ENCODE data around the gene LRCOL1.

LRCOL1 gene

DNA sequence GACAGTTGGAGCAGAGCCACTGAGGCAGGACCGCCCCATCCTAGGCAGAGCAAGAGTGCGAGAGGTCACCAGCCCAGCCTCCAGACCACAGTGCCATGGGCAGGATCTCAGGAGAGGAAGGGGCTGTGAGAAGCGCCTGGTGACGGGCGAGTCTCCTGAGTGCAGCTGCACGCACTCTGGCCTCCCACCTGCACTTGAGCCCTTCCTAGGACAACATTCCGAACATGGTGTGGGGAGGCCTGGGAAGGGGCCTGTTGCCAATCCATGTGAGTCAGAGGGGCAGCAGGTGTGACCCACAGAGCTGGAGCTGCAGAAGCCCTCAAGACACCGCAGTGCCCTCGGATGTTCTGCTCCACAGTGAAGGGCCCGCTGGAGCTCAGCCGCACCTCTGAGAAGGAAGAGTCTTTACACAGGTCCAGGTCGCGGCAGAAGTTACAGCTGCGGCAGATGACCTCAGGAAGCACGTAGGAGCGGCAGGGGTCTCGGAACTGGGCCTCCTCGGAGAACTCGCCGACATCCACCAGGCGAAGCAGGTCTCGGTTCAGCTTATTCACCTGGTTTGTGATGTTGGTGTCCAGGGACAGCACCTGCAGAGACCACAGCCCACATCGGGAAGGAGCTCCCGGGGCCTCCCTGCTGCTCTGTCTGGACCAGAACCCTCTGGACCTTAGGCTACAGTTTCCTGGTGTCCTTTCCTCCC lies 15.5 kb upstream of the LRCOL1 start:
- Histone ChIP-seq H4K8ac (ENCODE audit: low read depth, low read length) (no peak overlapping the region), H2AFZ (ENCODE audit: low read length) (no peak overlapping the region), H4K91ac (ENCODE audit: low read depth, low read length, poor library complexity) (no peak overlapping the region), H3K9ac (ENCODE audit: low read depth, low read length, poor library complexity) (no peak overlapping the region), H3K4me3 (ENCODE audit: low read length in 2 of 2) (peak overlapping the region in 1 of 2 donors; percentile 15), H2BK120ac (ENCODE audit: low read depth, low read length) (no peak overlapping the region), H3K14ac (ENCODE audit: low read length) (no peak overlapping the region), H3K36me3 (replicated peaks in 1 of 2; ENCODE audit: control insufficient read depth in 2 of 2, insufficient read depth in 2 of 2, low read length in 2 of 2) (peaks cover 36 to 75% of the 10 kb centered on the region in 2 donors), H3K18ac (ENCODE audit: low read length) (no peak overlapping the region), H3K9me3 (replicated peaks in 1 of 2; ENCODE audit: control insufficient read depth in 2 of 2, insufficient read depth in 1 of 2, low read depth in 1 of 2, low read length in 2 of 2) (no peaks in the 10 kb centered on the region), H3K4me1 (ENCODE audit: control insufficient read depth in 2 of 2, insufficient read depth in 1 of 2, low read depth in 1 of 2, low read length in 2 of 2) (peaks cover 5 to 6% of the 10 kb centered on the region in 2 donors), H3K4me2 (ENCODE audit: insufficient read depth, low read length, poor library complexity, severe bottlenecking) (no peak overlapping the region), H2BK5ac (ENCODE audit: low read length) (no peak overlapping the region), H3K23ac (ENCODE audit: low read depth, low read length, poor library complexity) (no peak overlapping the region), H2BK15ac (ENCODE audit: low read length) (no peak overlapping the region), H3K27me3 (ENCODE audit: control insufficient read depth in 3 of 3, insufficient read depth in 3 of 3, low read depth in 1 of 3, low read length in 3 of 3) (peaks cover 0 to 3% (median 0%) of the 10 kb centered on the region in 3 experiments), H3K4ac (ENCODE audit: low read length) (peak overlapping the region; percentile 28), H2BK12ac (ENCODE audit: low read length) (no peak overlapping the region), H2AK5ac (ENCODE audit: low read depth, low read length) (no peak overlapping the region), H3K27ac (replicated peaks; ENCODE audit: low read length) (no peak overlapping the region), H3K79me1 (ENCODE audit: low read depth, low read length) (no peaks in the 10 kb centered on the region)
- no peak for DNase-seq (ENCODE audit: low spot score)
- no CpG with 5 or more reads among the region's 24 CpGs for WGBS, 2 donors (ENCODE audit: extremely low coverage in 2 of 2, insufficient read length in 2 of 2, insufficient replicate concordance in 1 of 2)

DNA sequence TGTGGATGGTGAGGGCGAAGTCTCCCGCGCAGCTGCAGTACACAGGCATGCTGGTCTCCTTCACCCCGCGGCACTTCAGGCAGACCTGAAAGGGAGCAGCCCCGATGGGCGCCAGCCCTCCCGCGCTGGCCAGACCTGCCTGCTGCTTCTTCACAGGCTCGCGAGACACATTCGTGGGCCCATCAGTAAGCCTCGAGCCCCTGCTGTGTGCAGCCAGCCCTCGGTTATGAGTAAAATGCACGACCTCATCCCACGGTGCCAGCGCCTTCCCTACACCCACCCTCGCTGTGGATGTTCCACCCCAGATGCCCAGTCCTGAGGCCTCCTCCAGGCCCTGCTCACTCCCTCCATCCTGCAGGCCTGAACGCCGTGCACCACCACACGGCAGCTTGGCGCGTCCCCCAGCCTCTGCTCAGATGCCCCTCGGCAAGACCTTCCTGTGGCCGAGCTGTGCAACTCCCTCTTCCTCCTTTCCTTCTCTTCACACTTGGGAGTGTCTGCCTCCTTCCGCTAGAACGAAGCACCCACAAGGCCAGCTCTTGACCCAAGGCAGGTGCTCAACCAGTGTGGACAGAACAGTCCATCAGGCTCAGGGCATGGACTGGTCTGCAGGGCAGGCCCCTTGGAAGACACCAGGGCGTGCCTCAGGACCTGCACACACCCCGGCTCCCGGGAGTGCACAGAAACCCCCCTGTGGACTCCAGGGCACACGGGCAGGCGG lies 14.7 kb upstream of the LRCOL1 start:
- H3K27ac ChIP-seq (replicated peaks; ENCODE audit: low read length) = no peak overlapping the region
- H4K8ac ChIP-seq (ENCODE audit: low read depth, low read length) = no peak overlapping the region
- peak overlapping the region; percentile 30 for H3K9ac ChIP-seq (ENCODE audit: low read depth, low read length, poor library complexity)
- H3K4me1 ChIP-seq (ENCODE audit: control insufficient read depth in 2 of 2, insufficient read depth in 1 of 2, low read depth in 1 of 2, low read length in 2 of 2) = peaks cover 5 to 6% of the 10 kb centered on the region in 2 donors
- no peak overlapping the region for H2BK120ac ChIP-seq (ENCODE audit: low read depth, low read length)
- H2BK12ac ChIP-seq (ENCODE audit: low read length) = no peak overlapping the region
- H3K18ac ChIP-seq (ENCODE audit: low read length) = no peak overlapping the region
- H2AFZ ChIP-seq (ENCODE audit: low read length) = no peak overlapping the region
- no peak overlapping the region for H3K4me2 ChIP-seq (ENCODE audit: insufficient read depth, low read length, poor library complexity, severe bottlenecking)
- H2BK15ac ChIP-seq (ENCODE audit: low read length) = no peak overlapping the region
- H3K79me1 ChIP-seq (ENCODE audit: low read depth, low read length) = no peaks in the 10 kb centered on the region
- H4K91ac ChIP-seq (ENCODE audit: low read depth, low read length, poor library complexity) = no peak overlapping the region
- no peak overlapping the region for H2AK5ac ChIP-seq (ENCODE audit: low read depth, low read length)
- H3K23ac ChIP-seq (ENCODE audit: low read depth, low read length, poor library complexity) = no peak overlapping the region
- H3K36me3 ChIP-seq (replicated peaks in 1 of 2; ENCODE audit: control insufficient read depth in 2 of 2, insufficient read depth in 2 of 2, low read length in 2 of 2) = peaks cover 32 to 67% of the 10 kb centered on the region in 2 donors
- no peak overlapping the region for H3K4me3 ChIP-seq (ENCODE audit: low read length in 2 of 2)
- DNase-seq (ENCODE audit: low spot score) = no peak
- peaks cover 0 to 11% (median 5%) of the 10 kb centered on the region in 3 experiments for H3K27me3 ChIP-seq (ENCODE audit: control insufficient read depth in 3 of 3, insufficient read depth in 3 of 3, low read depth in 1 of 3, low read length in 3 of 3)
- H3K14ac ChIP-seq (ENCODE audit: low read length) = no peak overlapping the region
- no CpG with 5 or more reads among the region's 32 CpGs for WGBS, 2 donors (ENCODE audit: extremely low coverage in 2 of 2, insufficient read length in 2 of 2, insufficient replicate concordance in 1 of 2)
- no peaks in the 10 kb centered on the region for H3K9me3 ChIP-seq (replicated peaks in 1 of 2; ENCODE audit: control insufficient read depth in 2 of 2, insufficient read depth in 1 of 2, low read depth in 1 of 2, low read length in 2 of 2)
- H3K4ac ChIP-seq (ENCODE audit: low read length) = no peak overlapping the region
- no peak overlapping the region for H2BK5ac ChIP-seq (ENCODE audit: low read length)

DNA sequence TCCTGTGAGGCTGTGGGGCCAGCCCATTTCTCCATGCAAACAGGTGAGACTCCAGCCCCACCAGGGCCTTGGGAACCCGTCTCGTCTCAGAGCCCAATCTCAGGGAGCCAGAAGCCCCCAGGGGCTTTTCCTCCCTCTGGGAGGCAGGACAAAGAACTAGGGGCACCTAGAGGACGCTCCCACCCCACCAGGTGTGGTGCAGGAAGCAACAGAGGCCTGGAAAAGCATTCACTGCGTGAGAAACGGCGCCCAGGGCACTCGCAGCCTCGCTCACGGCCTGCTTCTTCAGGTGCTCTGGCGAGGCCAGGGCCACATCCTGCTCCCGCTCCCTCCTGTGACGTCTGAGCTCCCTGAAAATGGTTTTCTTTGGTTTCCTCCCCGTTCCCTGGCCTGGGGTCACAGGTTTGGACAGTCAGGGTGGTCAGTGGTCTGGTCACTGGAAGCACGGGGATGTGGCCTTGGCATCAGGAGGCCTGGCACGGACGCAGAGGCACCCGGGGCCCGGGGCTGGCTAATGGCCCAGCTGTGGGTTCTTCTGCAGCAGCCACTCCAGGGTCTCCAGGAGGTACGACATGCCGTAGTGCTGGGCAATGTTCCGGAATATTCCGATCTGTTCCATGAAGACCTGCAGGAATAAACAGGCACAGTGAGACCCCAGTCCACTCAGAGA lies 13.9 kb upstream of the LRCOL1 start:
- WGBS, 2 donors (ENCODE audit: extremely low coverage in 2 of 2, insufficient read length in 2 of 2, insufficient replicate concordance in 1 of 2) = no CpG with 5 or more reads among the region's 22 CpGs
- Histone ChIP-seq H3K18ac (ENCODE audit: low read length) (peak overlapping the region; percentile 24), H3K9me3 (replicated peaks in 1 of 2; ENCODE audit: control insufficient read depth in 2 of 2, insufficient read depth in 1 of 2, low read depth in 1 of 2, low read length in 2 of 2) (no peaks in the 10 kb centered on the region), H3K4me1 (ENCODE audit: control insufficient read depth in 2 of 2, insufficient read depth in 1 of 2, low read depth in 1 of 2, low read length in 2 of 2) (peaks cover 5 to 6% of the 10 kb centered on the region in 2 donors), H3K4me3 (ENCODE audit: low read length in 2 of 2) (no peak overlapping the region), H3K36me3 (replicated peaks in 1 of 2; ENCODE audit: control insufficient read depth in 2 of 2, insufficient read depth in 2 of 2, low read length in 2 of 2) (peaks cover 26 to 60% of the 10 kb centered on the region in 2 donors), H4K91ac (ENCODE audit: low read depth, low read length, poor library complexity) (no peak overlapping the region), H2AK5ac (ENCODE audit: low read depth, low read length) (no peak overlapping the region), H3K14ac (ENCODE audit: low read length) (no peak overlapping the region), H2BK15ac (ENCODE audit: low read length) (no peak overlapping the region), H3K4ac (ENCODE audit: low read length) (no peak overlapping the region), H4K8ac (ENCODE audit: low read depth, low read length) (no peak overlapping the region), H2BK12ac (ENCODE audit: low read length) (no peak overlapping the region), H3K9ac (ENCODE audit: low read depth, low read length, poor library complexity) (no peak overlapping the region), H3K27me3 (ENCODE audit: control insufficient read depth in 3 of 3, insufficient read depth in 3 of 3, low read depth in 1 of 3, low read length in 3 of 3) (peaks cover 1 to 17% (median 12%) of the 10 kb centered on the region in 3 experiments), H3K27ac (replicated peaks; ENCODE audit: low read length) (no peak overlapping the region), H2BK5ac (ENCODE audit: low read length) (no peak overlapping the region), H3K79me1 (ENCODE audit: low read depth, low read length) (no peaks in the 10 kb centered on the region), H3K23ac (ENCODE audit: low read depth, low read length, poor library complexity) (no peak overlapping the region), H2AFZ (ENCODE audit: low read length) (no peak overlapping the region), H2BK120ac (ENCODE audit: low read depth, low read length) (no peak overlapping the region), H3K4me2 (ENCODE audit: insufficient read depth, low read length, poor library complexity, severe bottlenecking) (no peak overlapping the region)
- DNase-seq (ENCODE audit: low spot score) = no peak
